HEK293T (cell line): ENCODE results near the gene TRIM44.
"Not testable (repeated sequence)": the region's sequence is repeated elsewhere in the genome, so short reads cannot be mapped to it uniquely, and the experiment has no call there.

Source experiments
- CTCF ChIA-PET: fragments of 350-600 bp; formaldehyde crosslinking; extraction: SDS; loops from one replicate; lab custom pipeline; 2021; ENCODE audit warnings: antibody characterized with exemption, inconsistent platforms; lab: Yijun Ruan, JAX
- POLR2A ChIA-PET: fragments of 350-600 bp; formaldehyde crosslinking; extraction: SDS; loops from one replicate; lab custom pipeline; 2020; ENCODE audit warnings: antibody characterized with exemption, inconsistent platforms; lab: Yijun Ruan, JAX
- DNase-seq: peaks from one replicate; pipeline ENCODE4 v3.0.0; 2012; ENCODE audit warnings: mixed read lengths; ENCODE audit errors: extremely low spot score
- ARNT ChIP-seq: fragments of 450-650 bp; IDR thresholded peaks from 2 replicates; pipeline ENCODE4 v1.6.1; 2017; ENCODE audit warnings: mild to moderate bottlenecking
- BHLHE40 ChIP-seq: fragments of 450-650 bp; IDR thresholded peaks from 2 replicates; pipeline ENCODE4 v1.6.1; 2016; ENCODE audit warnings: mild to moderate bottlenecking, moderate library complexity, borderline replicate concordance
- CTBP1 ChIP-seq: fragments of 450-650 bp; IDR thresholded peaks from 2 replicates; pipeline ENCODE4 v1.6.1; 2016; ENCODE audit warnings: borderline replicate concordance
- ELF4 ChIP-seq: fragments of 450-650 bp; IDR thresholded peaks from 2 replicates; pipeline ENCODE4 v1.6.1; 2017; ENCODE audit warnings: antibody characterized with exemption
- FOXA1 ChIP-seq: fragments of 450-650 bp; IDR thresholded peaks from 2 replicates; pipeline ENCODE4 v1.6.1; 2016; ENCODE audit warnings: mild to moderate bottlenecking
- FOXK2 ChIP-seq: fragments of 450-650 bp; IDR thresholded peaks from 2 replicates; pipeline ENCODE4 v1.6.1; 2016; ENCODE audit warnings: mild to moderate bottlenecking
- FOXM1 ChIP-seq: fragments of 450-650 bp; IDR thresholded peaks from 2 replicates; pipeline ENCODE4 v1.6.1; 2017; ENCODE audit warnings: mild to moderate bottlenecking, borderline replicate concordance
- HDGF ChIP-seq: fragments of 450-650 bp; IDR thresholded peaks from 2 replicates; pipeline ENCODE4 v1.6.1; 2017; ENCODE audit warnings: antibody characterized with exemption, borderline replicate concordance
- L3MBTL2 ChIP-seq: fragments of 450-650 bp; conservative IDR thresholded peaks from 2 replicates; pipeline ENCODE4 v1.6.1; 2016; ENCODE audit warnings: mild to moderate bottlenecking
- LEF1 ChIP-seq: fragments of 450-650 bp; IDR thresholded peaks from 2 replicates; pipeline ENCODE4 v1.6.1; 2017; ENCODE audit warnings: mild to moderate bottlenecking, borderline replicate concordance
- NFRKB ChIP-seq: fragments of 450-650 bp; IDR thresholded peaks from 2 replicates; pipeline ENCODE4 v1.6.1; 2016; ENCODE audit warnings: mild to moderate bottlenecking, moderate library complexity
- PKNOX1 ChIP-seq: fragments of 450-650 bp; IDR thresholded peaks from 2 replicates; pipeline ENCODE4 v1.6.1; 2016
- SP1 ChIP-seq: fragments of 450-650 bp; IDR thresholded peaks from 2 replicates; pipeline ENCODE4 v1.6.1; 2017
- SUZ12 ChIP-seq: fragments of 450-650 bp; IDR thresholded peaks from 2 replicates; pipeline ENCODE4 v1.6.1; 2016; ENCODE audit warnings: mild to moderate bottlenecking
- TARDBP ChIP-seq: fragments of 450-650 bp; IDR thresholded peaks from 2 replicates; pipeline ENCODE4 v1.6.1; 2016
- ZNF384 ChIP-seq: fragments of 450-650 bp; IDR thresholded peaks from 2 replicates; pipeline ENCODE4 v1.6.1; 2016

TRIM44 gene

GRCh38 chr11:35771722-35772121 lies 109.1 kb downstream of the TRIM44 start:
- no peak for DNase-seq
- POLR2A ChIA-PET: no interaction called here
- CTCF ChIA-PET: no interaction called here
- TF ChIP-seq PKNOX1 (no peak), HDGF (no peak)

- DNase-seq, CTCF ChIA-PET, POLR2A ChIA-PET: not testable (repeated sequence)
These were observed 114.7 kb downstream of the TRIM44 start for GRCh38 chr11:35777241-35777640.

GRCh38 chr11:35778943-35779342 lies 116.4 kb downstream of the TRIM44 start:
- CTCF ChIA-PET, DNase-seq, POLR2A ChIA-PET: not testable (repeated sequence)

GRCh38 chr11:35779409-35779808 lies 116.8 kb downstream of the TRIM44 start:
- TF ChIP-seq CTBP1 (no peak), FOXK2 (no peak), FOXM1 (no peak), ZNF384 (no peak), SUZ12 (no peak), PKNOX1 (no peak), L3MBTL2 (no peak), TARDBP (no peak)
- ChIA-PET POLR2A (no interaction called here), CTCF (no interaction called here)
- DNase-seq: no peak

GRCh38 chr11:35780951-35781860 lies 118.6 kb downstream of the TRIM44 start:
- no peak for DNase-seq
- ChIA-PET POLR2A (interaction anchor here (1.3 kb wide), 1 partner anchor 161 kb away, joined by 3 read pairs; no protein-coding TSS in a partner anchor), CTCF (interaction anchor here (1.0 to 1.2 kb wide), 2 partner anchors 11 to 41 kb away, joined by 4 to 6 read pairs; no protein-coding TSS in a partner anchor)
- TF ChIP-seq CTBP1 (no peak), ARNT (no peak), FOXK2 (no peak), ZNF384 (no peak), L3MBTL2 (no peak), LEF1 (no peak), SP1 (no peak), ELF4 (no peak), FOXM1 (no peak), NFRKB (no peak), PKNOX1 (no peak), SUZ12 (no peak), HDGF (no peak), BHLHE40 (no peak), TARDBP (no peak), FOXA1 (no peak)

- ChIA-PET POLR2A (no interaction called here), CTCF (interaction anchor here (1.0 to 1.2 kb wide), 2 partner anchors 10 to 40 kb away, joined by 4 to 6 read pairs; no protein-coding TSS in a partner anchor)
- TF ChIP-seq BHLHE40 (no peak), HDGF (no peak), TARDBP (no peak), FOXM1 (no peak), FOXA1 (no peak), ARNT (no peak), PKNOX1 (no peak), L3MBTL2 (no peak), SUZ12 (no peak), ZNF384 (no peak), SP1 (no peak), ELF4 (no peak), CTBP1 (no peak), FOXK2 (no peak), NFRKB (no peak), LEF1 (no peak)
These were observed 119.4 kb downstream of the TRIM44 start for GRCh38 chr11:35781861-35782470.

More at GRCh38 chr11:35781861-35782470, 119.4 kb downstream of the TRIM44 start:
- DNase-seq: no peak
